ENCODE results near the gene HPX. TPM values are rescaled to one million over a fixed set of nuclear protein-coding genes. Genes with fewer than 3 reads are reported as not detected.

The HPX gene
- polyA plus RNA-seq, 4 donors: 0.85 to 5.7 (median 3.3) TPM

GRCh38 chr11:6418557-6419008 is 22.2 kb downstream of the HPX start:
- Histone ChIP-seq H3K36me3 (ENCODE audit: control insufficient read depth in 3 of 3, insufficient read depth in 2 of 3, low read depth in 1 of 3, low read length in 3 of 3) (no peaks in the 10 kb centered on the region), H3K27ac (ENCODE audit: low read depth in 1 of 3, low read length in 2 of 3) (peak overlapping the region; percentile 48 to 68 (median 50)), H3K4me1 (ENCODE audit: control insufficient read depth in 3 of 3, insufficient read depth in 2 of 3, low read depth in 1 of 3, low read length in 2 of 3) (peaks cover 0 to 11% (median 3%) of the 10 kb centered on the region in 3 donors), H3K9me3 (ENCODE audit: control insufficient read depth in 2 of 2, insufficient read depth in 1 of 2, low read depth in 1 of 2, low read length in 1 of 2) (no peaks in the 10 kb centered on the region), H3K4me3 (ENCODE audit: low read depth in 1 of 3, low read length in 3 of 3) (peak overlapping the region; percentile 67 to 86 (median 75)), H3K27me3 (ENCODE audit: control insufficient read depth in 3 of 3, insufficient read depth in 3 of 3, low read length in 3 of 3) (peaks cover 0 to 6% (median 0%) of the 10 kb centered on the region in 3 donors)
- WGBS, 3 donors: 1 to 4% (median 2%) methylated on average over 21 to 38 of the region's 38 CpGs
- FAIRE-seq (no peak), DNase-seq (no peak)

DNA sequence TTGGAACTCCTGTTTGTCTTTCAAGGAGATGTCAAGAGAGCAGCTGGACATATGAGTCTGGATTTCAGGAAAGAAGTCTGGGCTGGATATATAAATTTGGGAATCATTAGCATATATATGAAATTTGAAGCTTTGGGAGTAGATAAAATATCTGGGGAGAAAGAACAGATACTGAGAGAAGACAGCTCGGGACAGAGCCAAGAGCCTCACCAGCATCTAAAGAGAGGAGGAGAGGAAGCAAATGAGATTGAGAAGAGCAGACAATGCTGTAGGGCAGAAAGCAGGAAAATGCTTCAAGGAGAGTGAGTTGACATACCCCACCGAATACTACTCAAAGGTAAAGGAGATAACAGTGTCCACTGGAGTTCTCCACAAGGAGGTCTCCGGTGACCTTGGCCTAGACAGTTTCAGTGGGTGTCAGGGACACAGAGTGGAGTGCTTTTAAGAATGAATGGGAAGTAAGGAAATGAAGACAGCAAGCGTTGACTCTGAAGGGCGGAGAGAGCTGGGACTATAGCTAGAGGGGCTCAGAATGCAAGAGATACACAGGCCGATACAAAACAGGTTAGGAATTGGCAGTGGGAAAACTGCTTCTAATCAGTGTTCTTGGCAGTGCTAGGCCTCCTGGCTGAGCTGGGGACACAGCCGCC is 22.8 kb downstream of the HPX start:
- H3K4me3 ChIP-seq (ENCODE audit: low read depth in 1 of 3, low read length in 3 of 3): peak overlapping the region; percentile 67 to 86 (median 75)
- H3K9me3 ChIP-seq (ENCODE audit: control insufficient read depth in 2 of 2, insufficient read depth in 1 of 2, low read depth in 1 of 2, low read length in 1 of 2): no peaks in the 10 kb centered on the region
- WGBS, 3 donors: 39 to 57% (median 46%) methylated on average over 6 to 7 of the region's 7 CpGs
- H3K36me3 ChIP-seq (ENCODE audit: control insufficient read depth in 3 of 3, insufficient read depth in 2 of 3, low read depth in 1 of 3, low read length in 3 of 3): no peaks in the 10 kb centered on the region
- H3K27ac ChIP-seq (ENCODE audit: low read depth in 1 of 3, low read length in 2 of 3): peak overlapping the region in 2 of 3 donors; percentile 48 to 68
- no peak for FAIRE-seq
- peak; percentile 16 to 50 for DNase-seq
- H3K27me3 ChIP-seq (ENCODE audit: control insufficient read depth in 3 of 3, insufficient read depth in 3 of 3, low read length in 3 of 3): peaks cover 0 to 3% (median 0%) of the 10 kb centered on the region in 3 donors
- peaks cover 0 to 11% (median 3%) of the 10 kb centered on the region in 3 donors for H3K4me1 ChIP-seq (ENCODE audit: control insufficient read depth in 3 of 3, insufficient read depth in 2 of 3, low read depth in 1 of 3, low read length in 2 of 3)

GRCh38 chr11:6415797-6416196 is 25.0 kb downstream of the HPX start:
- Histone ChIP-seq H3K36me3 (ENCODE audit: control insufficient read depth in 3 of 3, insufficient read depth in 2 of 3, low read depth in 1 of 3, low read length in 3 of 3) (peaks cover 0 to 5% (median 0%) of the 10 kb centered on the region in 3 donors), H3K27me3 (ENCODE audit: control insufficient read depth in 3 of 3, insufficient read depth in 3 of 3, low read length in 3 of 3) (no peaks in the 10 kb centered on the region), H3K4me3 (ENCODE audit: low read depth in 1 of 3, low read length in 3 of 3) (no peak overlapping the region), H3K4me1 (ENCODE audit: control insufficient read depth in 3 of 3, insufficient read depth in 2 of 3, low read depth in 1 of 3, low read length in 2 of 3) (peaks cover 0 to 11% (median 3%) of the 10 kb centered on the region in 3 donors), H3K27ac (ENCODE audit: low read depth in 1 of 3, low read length in 2 of 3) (no peak overlapping the region), H3K9me3 (ENCODE audit: control insufficient read depth in 2 of 2, insufficient read depth in 1 of 2, low read depth in 1 of 2, low read length in 1 of 2) (no peaks in the 10 kb centered on the region)
- 84 to 86% (median 85%) methylated on average over 6 of the region's 6 CpGs for WGBS, 3 donors
- FAIRE-seq: no peak
- no peak for DNase-seq

DNA sequence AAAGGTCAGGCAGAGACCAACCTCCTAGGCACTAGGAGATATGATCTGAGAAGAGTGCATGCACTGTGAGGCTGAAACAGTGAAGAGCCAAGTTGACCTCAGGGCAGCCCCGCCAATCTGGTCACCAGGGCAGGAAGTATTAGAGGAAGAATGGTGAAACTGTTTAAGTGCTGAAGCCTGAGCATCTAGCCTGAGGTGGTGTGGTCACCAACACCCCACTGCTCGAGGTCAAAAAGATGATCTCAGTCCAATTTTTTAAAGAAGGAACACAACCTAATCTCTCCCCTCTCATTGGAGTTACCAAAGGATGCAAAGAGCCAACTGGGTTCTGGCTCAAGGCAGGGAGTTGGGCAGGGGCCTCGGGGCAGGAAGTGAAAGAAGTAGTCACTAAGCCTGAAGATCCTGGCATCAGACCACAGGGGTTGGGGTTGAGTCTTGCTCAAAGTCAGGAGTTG is 25.9 kb downstream of the HPX start:
- Histone ChIP-seq H3K36me3 (ENCODE audit: control insufficient read depth in 3 of 3, insufficient read depth in 2 of 3, low read depth in 1 of 3, low read length in 3 of 3) (peaks cover 0 to 13% (median 0%) of the 10 kb centered on the region in 3 donors), H3K27ac (ENCODE audit: low read depth in 1 of 3, low read length in 2 of 3) (no peak overlapping the region), H3K4me1 (ENCODE audit: control insufficient read depth in 3 of 3, insufficient read depth in 2 of 3, low read depth in 1 of 3, low read length in 2 of 3) (peaks cover 0 to 11% (median 2%) of the 10 kb centered on the region in 3 donors), H3K9me3 (ENCODE audit: control insufficient read depth in 2 of 2, insufficient read depth in 1 of 2, low read depth in 1 of 2, low read length in 1 of 2) (no peaks in the 10 kb centered on the region), H3K27me3 (ENCODE audit: control insufficient read depth in 3 of 3, insufficient read depth in 3 of 3, low read length in 3 of 3) (no peaks in the 10 kb centered on the region), H3K4me3 (ENCODE audit: low read depth in 1 of 3, low read length in 3 of 3) (no peak overlapping the region)
- FAIRE-seq (no peak), DNase-seq (no peak)
- 63 to 83% (median 65%) methylated on average over 3 of the region's 3 CpGs for WGBS, 3 donors

- 78 to 91% (median 90%) methylated on average over 12 of the region's 12 CpGs for WGBS, 3 donors
- FAIRE-seq (no peak), DNase-seq (no peak)
- no peaks in the 10 kb centered on the region for H3K9me3 ChIP-seq (ENCODE audit: control insufficient read depth in 2 of 2, insufficient read depth in 1 of 2, low read depth in 1 of 2, low read length in 1 of 2)
- no peak overlapping the region for H3K27ac ChIP-seq (ENCODE audit: low read depth in 1 of 3, low read length in 2 of 3)
- H3K4me1 ChIP-seq (ENCODE audit: control insufficient read depth in 3 of 3, insufficient read depth in 2 of 3, low read depth in 1 of 3, low read length in 2 of 3): peaks cover 0 to 6% (median 0%) of the 10 kb centered on the region in 3 donors
- peaks cover 0 to 16% (median 0%) of the 10 kb centered on the region in 3 donors for H3K36me3 ChIP-seq (ENCODE audit: control insufficient read depth in 3 of 3, insufficient read depth in 2 of 3, low read depth in 1 of 3, low read length in 3 of 3)
- H3K27me3 ChIP-seq (ENCODE audit: control insufficient read depth in 3 of 3, insufficient read depth in 3 of 3, low read length in 3 of 3): no peaks in the 10 kb centered on the region
- no peak overlapping the region for H3K4me3 ChIP-seq (ENCODE audit: low read depth in 1 of 3, low read length in 3 of 3)
These were observed 27.0 kb downstream of the HPX start for GRCh38 chr11:6413791-6414201.

GRCh38 chr11:6411594-6412031 is 29.2 kb downstream of the HPX start:
- FAIRE-seq: no peak
- Histone ChIP-seq H3K36me3 (ENCODE audit: control insufficient read depth in 3 of 3, insufficient read depth in 2 of 3, low read depth in 1 of 3, low read length in 3 of 3) (peaks cover 0 to 20% (median 0%) of the 10 kb centered on the region in 3 donors), H3K27ac (ENCODE audit: low read depth in 1 of 3, low read length in 2 of 3) (no peak overlapping the region), H3K27me3 (ENCODE audit: control insufficient read depth in 3 of 3, insufficient read depth in 3 of 3, low read length in 3 of 3) (no peaks in the 10 kb centered on the region), H3K9me3 (ENCODE audit: control insufficient read depth in 2 of 2, insufficient read depth in 1 of 2, low read depth in 1 of 2, low read length in 1 of 2) (no peaks in the 10 kb centered on the region), H3K4me3 (ENCODE audit: low read depth in 1 of 3, low read length in 3 of 3) (no peak overlapping the region), H3K4me1 (ENCODE audit: control insufficient read depth in 3 of 3, insufficient read depth in 2 of 3, low read depth in 1 of 3, low read length in 2 of 3) (peaks cover 0 to 3% (median 0%) of the 10 kb centered on the region in 3 donors)
- WGBS, 3 donors: 90 to 95% (median 93%) methylated on average over 10 of the region's 10 CpGs
- no peak for DNase-seq

DNA sequence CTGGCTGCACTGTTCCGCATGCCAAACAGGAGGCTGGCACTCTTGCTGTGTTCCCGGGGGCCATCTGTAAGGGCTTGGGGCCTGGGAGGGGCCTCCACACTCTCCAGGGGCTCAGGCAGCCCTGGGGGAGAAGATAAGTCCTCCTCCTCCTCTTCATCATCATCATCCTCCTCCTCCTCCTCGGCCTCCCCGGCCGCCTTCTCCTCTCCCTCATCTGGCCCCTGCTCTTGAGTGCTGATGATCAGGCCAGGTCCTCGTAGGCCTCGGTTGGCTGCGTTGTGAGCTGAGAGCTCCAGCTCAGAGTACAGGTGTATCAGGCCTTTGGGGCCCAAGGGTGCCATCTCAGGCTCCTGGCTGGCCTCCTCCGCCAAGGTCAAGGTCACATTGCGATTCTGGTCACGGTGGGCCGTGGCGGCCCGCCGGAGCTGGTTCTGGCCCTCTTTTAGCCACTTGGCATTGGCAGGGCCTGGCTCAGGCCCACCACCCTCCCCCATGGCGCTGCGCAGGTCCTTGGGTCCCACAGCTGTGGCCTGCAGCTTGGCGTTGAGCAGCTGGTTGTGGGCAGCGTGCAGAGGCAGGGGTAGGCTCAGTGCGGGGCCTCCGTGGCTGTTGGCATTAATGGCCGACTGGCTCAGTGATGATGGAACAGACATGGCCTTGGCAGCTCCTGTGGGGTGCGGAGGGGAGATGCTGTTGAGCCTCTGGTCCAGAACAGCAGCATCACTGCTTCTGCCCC is 29.9 kb downstream of the HPX start:
- peaks cover 0 to 20% (median 0%) of the 10 kb centered on the region in 3 donors for H3K36me3 ChIP-seq (ENCODE audit: control insufficient read depth in 3 of 3, insufficient read depth in 2 of 3, low read depth in 1 of 3, low read length in 3 of 3)
- H3K4me1 ChIP-seq (ENCODE audit: control insufficient read depth in 3 of 3, insufficient read depth in 2 of 3, low read depth in 1 of 3, low read length in 2 of 3): peaks cover 0 to 5% (median 0%) of the 10 kb centered on the region in 3 donors
- FAIRE-seq: no peak
- H3K9me3 ChIP-seq (ENCODE audit: control insufficient read depth in 2 of 2, insufficient read depth in 1 of 2, low read depth in 1 of 2, low read length in 1 of 2): no peaks in the 10 kb centered on the region
- H3K27me3 ChIP-seq (ENCODE audit: control insufficient read depth in 3 of 3, insufficient read depth in 3 of 3, low read length in 3 of 3): no peaks in the 10 kb centered on the region
- H3K4me3 ChIP-seq (ENCODE audit: low read depth in 1 of 3, low read length in 3 of 3): no peak overlapping the region
- 95% methylated on average over 21 to 23 of the region's 23 CpGs for WGBS, 3 donors
- DNase-seq: no peak
- H3K27ac ChIP-seq (ENCODE audit: low read depth in 1 of 3, low read length in 2 of 3): no peak overlapping the region

- FAIRE-seq (no peak), DNase-seq (no peak)
- no peaks in the 10 kb centered on the region for H3K27me3 ChIP-seq (ENCODE audit: control insufficient read depth in 3 of 3, insufficient read depth in 3 of 3, low read length in 3 of 3)
- H3K27ac ChIP-seq (ENCODE audit: low read depth in 1 of 3, low read length in 2 of 3): no peak overlapping the region
- peaks cover 0 to 55% (median 0%) of the 10 kb centered on the region in 3 donors for H3K36me3 ChIP-seq (ENCODE audit: control insufficient read depth in 3 of 3, insufficient read depth in 2 of 3, low read depth in 1 of 3, low read length in 3 of 3)
- no peaks in the 10 kb centered on the region for H3K9me3 ChIP-seq (ENCODE audit: control insufficient read depth in 2 of 2, insufficient read depth in 1 of 2, low read depth in 1 of 2, low read length in 1 of 2)
- peaks cover 0 to 11% (median 0%) of the 10 kb centered on the region in 3 donors for H3K4me1 ChIP-seq (ENCODE audit: control insufficient read depth in 3 of 3, insufficient read depth in 2 of 3, low read depth in 1 of 3, low read length in 2 of 3)
- 16 to 51% (median 33%) methylated on average over 2 of the region's 2 CpGs for WGBS, 3 donors
- no peak overlapping the region for H3K4me3 ChIP-seq (ENCODE audit: low read depth in 1 of 3, low read length in 3 of 3)
These were observed 34.4 kb downstream of the HPX start for GRCh38 chr11:6406370-6406769.
